ENCODE measurements around the gene SNX12.

DNA sequence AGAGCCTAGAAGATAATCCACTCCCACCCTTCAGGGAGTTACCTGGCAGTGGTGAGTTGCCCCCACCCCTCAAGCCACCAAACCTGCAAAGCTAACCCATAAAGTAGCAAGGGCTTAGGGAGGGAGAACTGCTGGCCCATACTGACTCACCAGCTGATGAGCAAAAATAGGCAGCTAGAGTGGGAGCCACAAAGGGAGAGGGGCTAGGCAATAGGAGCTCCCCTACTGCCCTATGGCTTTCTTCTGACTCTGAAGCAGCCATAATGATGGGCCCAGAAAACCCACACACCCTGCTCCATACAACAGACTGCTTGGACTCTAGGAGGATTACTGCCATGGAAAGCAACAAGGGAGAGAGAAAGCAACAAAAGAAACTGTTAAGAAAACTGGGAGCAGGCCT lies 8.0 kb downstream of the SNX12 start:
- no peak for TF ChIP-seq MAX (IDR thresholded peaks at IDR 0.05; ENCODE audit: low read depth, low read length)
- no peak for TF ChIP-seq CTCF (IDR thresholded peaks at IDR 0.05; ENCODE audit: low read depth, low read length)
- no peak for TF ChIP-seq POLR2A (IDR thresholded peaks at IDR 0.05; ENCODE audit: extremely low read depth, insufficient read length)

Measured in NB4 (cell line).